ENCODE data around the gene LMF2. TPM values are rescaled to one million over a fixed set of nuclear protein-coding genes. Genes with fewer than 3 reads are reported as not detected.

The LMF2 gene
- total and polyA plus RNA-seq, 2 of the 8 experiments (the other 6 are each of a cell fraction or from before 2014, with no cell fraction given) = 34.3 to 62.9 TPM

GRCh38 chr22:50526834-50527801 is 19.6 kb upstream of the LMF2 start:
- Histone ChIP-seq H3K27me3 (replicated peaks in 1 of 4; ENCODE audit: control insufficient read depth in 3 of 4, extremely low read depth in 1 of 4, insufficient read depth in 3 of 4, low read length in 3 of 4) (peaks cover 37 to 55% (median 49%) of the 10 kb centered on the region in 4 experiments), H3K23me2 (ENCODE audit: low read depth, low read length) (peaks cover 33% of the 10 kb centered on the region; the same call in 1 of the 2 replicates), H4K8ac (ENCODE audit: extremely low read depth, insufficient read depth, low read length) (peak overlapping the region; percentile 80), H4K91ac (replicated peaks; ENCODE audit: insufficient read length, low read length) (peak overlapping the region; percentile 81), H3K9ac (replicated peaks in 1 of 4; ENCODE audit: extremely low read depth in 1 of 4, low read depth in 3 of 4, low read length in 3 of 4) (no peak overlapping the region; a peak in 1 of 7 replicates), H4K5ac (ENCODE audit: insufficient read length, low read depth, low read length) (peak overlapping the region; percentile 28), H2BK12ac (ENCODE audit: low read depth, low read length) (no peak overlapping the region), H2BK20ac (ENCODE audit: low read length) (no peak overlapping the region), H3K4ac (replicated peaks; ENCODE audit: insufficient read length, low read depth, low read length) (no peak overlapping the region), H3K4me2 (ENCODE audit: insufficient read depth in 1 of 2, low read depth in 2 of 2, low read length in 2 of 2) (peak overlapping the region; percentile 70 to 88), H2BK15ac (ENCODE audit: low read length) (0 out of 2 replicates have a peak overlapping the region, but pooled peaks have one; percentile 72), H3K14ac (ENCODE audit: insufficient read length) (no peak overlapping the region), H3K56ac (replicated peaks; ENCODE audit: insufficient read length, low read depth, low read length) (no peak overlapping the region), H2BK120ac (replicated peaks; ENCODE audit: low read depth, low read length) (no peak overlapping the region), H4K20me1 (replicated peaks in 1 of 2; ENCODE audit: control insufficient read depth in 1 of 2, insufficient read depth in 2 of 2, low read length in 2 of 2) (peaks cover 5 to 25% of the 10 kb centered on the region in 2 experiments), H2AK5ac (ENCODE audit: low read depth, low read length) (peak overlapping the region; percentile 55; the same call in 1 of the 2 replicates), H3K79me1 (ENCODE audit: low read depth, low read length) (no peaks in the 10 kb centered on the region), H3K9me3 (ENCODE audit: insufficient read depth in 2 of 2, low read depth in 1 of 2, low read length in 1 of 2) (no peaks in the 10 kb centered on the region), H3K4me1 (replicated peaks in 1 of 4; ENCODE audit: control insufficient read depth in 3 of 4, insufficient read depth in 4 of 4, low read length in 3 of 4) (peaks cover 0 to 26% (median 12%) of the 10 kb centered on the region in 4 experiments; a peak in 5 of 7 replicates), H2AFZ (ENCODE audit: low read length) (no peak overlapping the region), H3K79me2 (ENCODE audit: control insufficient read depth in 1 of 2, insufficient read depth in 2 of 2, low read length in 2 of 2) (no peaks in the 10 kb centered on the region), H3K27ac (ENCODE audit: low read depth, low read length) (no peak overlapping the region), H3K36me3 (ENCODE audit: control insufficient read depth in 2 of 4, insufficient read depth in 4 of 4, low read length in 3 of 4) (peaks cover 4 to 13% (median 10%) of the 10 kb centered on the region in 4 experiments; a peak in 6 of 8 replicates), H3K23ac (ENCODE audit: insufficient read length) (no peak overlapping the region), H2BK5ac (ENCODE audit: low read depth, low read length) (peak overlapping the region; percentile 85; the same call in 1 of the 2 replicates), H3K4me3 (ENCODE audit: extremely low read depth in 1 of 4, insufficient read depth in 2 of 4, low read depth in 3 of 4, low read length in 4 of 4) (peak overlapping the region; percentile 63 to 78 (median 67)), H3K18ac (ENCODE audit: extremely low read depth, low read length) (peak overlapping the region; percentile 60; the same call in 1 of the 2 replicates)
- ChIA-PET CTCF (ENCODE audit: partially characterized antibody) (interaction anchor here (0.6 to 3.4 kb wide), 6 partner anchors 10 to 94 kb away, joined by 3 to 16 read pairs (median 4); partner anchors contain the start of gene SYCE3), POLR2A (ENCODE audit: partially characterized antibody) (interaction anchor here (0.6 to 3.0 kb wide), 4 partner anchors 8 to 38 kb away, joined by 3 to 9 read pairs (median 4); partner anchors contain the start of genes LMF2, NCAPH2 and SYCE3)
- 53% methylated on average over 27 of the region's 29 CpGs; no CpG with 5 or more reads in 1 of the 2 experiments for WGBS, 2 experiments (ENCODE audit: extremely low coverage in 1 of 2, insufficient coverage in 1 of 2, insufficient read length in 1 of 2, insufficient replicate concordance in 2 of 2, low coverage in 1 of 2, low lambda C conversion rate in 2 of 2, missing lambda C conversion rate in 1 of 2)
- peak in 1 of 2 experiments; percentile 76 for DNase-seq (ENCODE audit: low read depth in 1 of 2, low spot score in 2 of 2)
- TF ChIP-seq NANOG (IDR thresholded peaks at IDR 0.05; ENCODE audit: insufficient read depth, low read depth, low read length, poor library complexity, severe bottlenecking) = no peak
- TF ChIP-seq KDM4A (IDR thresholded peaks at IDR 0.05; ENCODE audit: low read depth, low read length, severe bottlenecking) = peak; percentile 7
- peak; percentile 82 for FAIRE-seq

All from H1 (cell line).